GM23338 (cell line): ENCODE results near the gene ASCL2.

Experiments
- STAT1 ChIP-seq: IDR thresholded peaks from one replicate; pipeline ENCODE4 v1.6.1; 2016; ENCODE audit warnings: antibody characterized with exemption; ENCODE audit not compliant: unreplicated experiment
- TF ChIP-seq, protein P1 (sequence below), 2 experiments: fragments of 200-600 bp in 1 of 2; sonication (generic) in 1 of 2; conservative IDR thresholded peaks; 2 replicates each; pipeline versions ENCODE4 v1.5.1 to v1.6.1; 2016 to 2017; ENCODE audit warnings: antibody characterized with exemption in 2 of 2, low read depth in 2 of 2, mild to moderate bottlenecking in 2 of 2, moderate library complexity in 1 of 2

DNA sequence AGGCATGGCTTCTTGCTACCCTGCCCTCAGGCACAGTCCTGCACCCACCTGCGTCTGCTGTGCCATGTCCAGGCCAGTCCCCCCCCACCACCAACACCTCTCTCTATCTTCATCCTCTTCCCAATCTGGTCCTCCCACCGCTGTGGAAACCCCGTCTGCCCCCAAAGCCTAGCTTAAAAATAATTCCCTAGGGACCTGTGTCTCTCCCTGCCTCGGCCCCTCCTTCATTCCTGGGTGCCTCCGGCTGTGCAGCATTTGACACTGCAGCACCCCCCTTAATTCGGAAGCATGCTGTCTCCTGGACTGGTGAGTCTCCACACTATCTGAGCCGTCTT is 2.5 kb upstream of the ASCL2 start:
- no peak for TF ChIP-seq STAT1
- TF ChIP-seq, protein P1, sequence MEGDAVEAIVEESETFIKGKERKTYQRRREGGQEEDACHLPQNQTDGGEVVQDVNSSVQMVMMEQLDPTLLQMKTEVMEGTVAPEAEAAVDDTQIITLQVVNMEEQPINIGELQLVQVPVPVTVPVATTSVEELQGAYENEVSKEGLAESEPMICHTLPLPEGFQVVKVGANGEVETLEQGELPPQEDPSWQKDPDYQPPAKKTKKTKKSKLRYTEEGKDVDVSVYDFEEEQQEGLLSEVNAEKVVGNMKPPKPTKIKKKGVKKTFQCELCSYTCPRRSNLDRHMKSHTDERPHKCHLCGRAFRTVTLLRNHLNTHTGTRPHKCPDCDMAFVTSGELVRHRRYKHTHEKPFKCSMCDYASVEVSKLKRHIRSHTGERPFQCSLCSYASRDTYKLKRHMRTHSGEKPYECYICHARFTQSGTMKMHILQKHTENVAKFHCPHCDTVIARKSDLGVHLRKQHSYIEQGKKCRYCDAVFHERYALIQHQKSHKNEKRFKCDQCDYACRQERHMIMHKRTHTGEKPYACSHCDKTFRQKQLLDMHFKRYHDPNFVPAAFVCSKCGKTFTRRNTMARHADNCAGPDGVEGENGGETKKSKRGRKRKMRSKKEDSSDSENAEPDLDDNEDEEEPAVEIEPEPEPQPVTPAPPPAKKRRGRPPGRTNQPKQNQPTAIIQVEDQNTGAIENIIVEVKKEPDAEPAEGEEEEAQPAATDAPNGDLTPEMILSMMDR (conservative IDR thresholded peaks at IDR 0.05; ENCODE audit: low read depth in 2 of 2), result no peak
